ENCODE data around the gene PYCARD. TPM values are rescaled to one million over a fixed set of nuclear protein-coding genes. Genes with fewer than 3 reads are reported as not detected.

The PYCARD gene
- total and polyA plus RNA-seq, 2 experiments from 2014 or later = 53.1 to 54.0 TPM

DNA sequence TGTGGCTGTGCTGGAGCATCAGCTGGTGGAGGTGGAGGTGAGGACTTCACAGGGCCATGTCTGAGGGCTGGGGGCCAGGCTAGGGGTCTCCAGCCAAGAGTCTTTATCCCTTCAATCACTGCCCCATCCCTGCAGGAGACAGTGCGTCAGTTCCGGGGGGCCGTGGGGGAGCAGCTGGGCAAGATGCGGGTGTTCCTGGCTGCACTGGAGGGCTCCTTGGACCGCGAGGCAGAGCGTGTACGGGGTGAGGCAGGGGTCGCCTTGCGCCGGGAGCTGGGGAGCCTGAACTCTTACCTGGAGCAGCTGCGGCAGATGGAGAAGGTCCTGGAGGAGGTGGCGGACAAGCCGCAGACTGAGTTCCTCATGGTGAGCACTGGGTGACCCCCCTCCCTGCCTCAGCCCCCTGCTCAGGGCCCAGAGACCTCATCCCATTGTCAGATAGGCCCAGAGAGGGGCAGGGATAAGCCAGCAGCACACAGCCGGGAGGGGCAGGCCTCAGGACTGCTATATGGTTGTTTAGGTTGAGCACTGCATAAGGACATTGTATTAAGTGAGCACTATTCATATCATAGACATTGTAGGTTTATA, 16.7 kb upstream of the PYCARD start:
- Histone ChIP-seq H2AFZ (no peak overlapping the region), H3K27ac (ENCODE audit: low read depth) (no peak overlapping the region), H3K79me2 (replicated peaks; ENCODE audit: insufficient read depth) (no peaks in the 10 kb centered on the region), H3K4me2 (no peak overlapping the region), H3K4me3 (no peak overlapping the region), H3K27me3 (ENCODE audit: insufficient read depth) (peaks cover 31% of the 10 kb centered on the region), H3K4me1 (ENCODE audit: insufficient read depth) (peaks cover 11% of the 10 kb centered on the region), H4K20me1 (replicated peaks; ENCODE audit: insufficient read depth) (no peaks in the 10 kb centered on the region), H3K9me2 (ENCODE audit: insufficient read depth) (no peaks in the 10 kb centered on the region), H3F3A (replicated peaks; ENCODE audit: low read depth) (no peaks in the 10 kb centered on the region), H3K36me3 (ENCODE audit: insufficient read depth) (no peaks in the 10 kb centered on the region)
- no peaks in the 10 kb centered on the region for H3K36me3 Mint-ChIP-seq (ENCODE audit: low read depth)
- DNase-seq (ENCODE audit: low spot score) (no peak), ATAC-seq (no peak)
- H3K9me3 Mint-ChIP-seq = no peaks in the 10 kb centered on the region; the same call in 1 of the 3 replicates
- H3K4me1 Mint-ChIP-seq = peaks cover 17% of the 10 kb centered on the region; the same call in 2 of the 3 replicates
- TF ChIP-seq EZH2 (IDR thresholded peaks at IDR 0.05; ENCODE audit: low read depth, unreplicated experiment) (no peak), NANOG (IDR thresholded peaks at IDR 0.05; ENCODE audit: borderline replicate concordance) (no peak), ZNF331 (CRISPR knock-in tag; IDR thresholded peaks at IDR 0.05; ENCODE audit: low read depth) (no peak), POLR2AphosphoS5 (IDR thresholded peaks at IDR 0.05; ENCODE audit: low read depth) (no peak), CREB1 (CRISPR knock-in tag; IDR thresholded peaks at IDR 0.05; ENCODE audit: low read depth) (no peak), JUNB (IDR thresholded peaks at IDR 0.05; ENCODE audit: unreplicated experiment) (no peak), ZNF114 (CRISPR knock-in tag; IDR thresholded peaks at IDR 0.05) (no peak), EZH2phosphoT487 (IDR thresholded peaks at IDR 0.05; ENCODE audit: unreplicated experiment) (no peak), STAT1 (IDR thresholded peaks at IDR 0.05; ENCODE audit: unreplicated experiment) (no peak)
- TF ChIP-seq, protein P1, sequence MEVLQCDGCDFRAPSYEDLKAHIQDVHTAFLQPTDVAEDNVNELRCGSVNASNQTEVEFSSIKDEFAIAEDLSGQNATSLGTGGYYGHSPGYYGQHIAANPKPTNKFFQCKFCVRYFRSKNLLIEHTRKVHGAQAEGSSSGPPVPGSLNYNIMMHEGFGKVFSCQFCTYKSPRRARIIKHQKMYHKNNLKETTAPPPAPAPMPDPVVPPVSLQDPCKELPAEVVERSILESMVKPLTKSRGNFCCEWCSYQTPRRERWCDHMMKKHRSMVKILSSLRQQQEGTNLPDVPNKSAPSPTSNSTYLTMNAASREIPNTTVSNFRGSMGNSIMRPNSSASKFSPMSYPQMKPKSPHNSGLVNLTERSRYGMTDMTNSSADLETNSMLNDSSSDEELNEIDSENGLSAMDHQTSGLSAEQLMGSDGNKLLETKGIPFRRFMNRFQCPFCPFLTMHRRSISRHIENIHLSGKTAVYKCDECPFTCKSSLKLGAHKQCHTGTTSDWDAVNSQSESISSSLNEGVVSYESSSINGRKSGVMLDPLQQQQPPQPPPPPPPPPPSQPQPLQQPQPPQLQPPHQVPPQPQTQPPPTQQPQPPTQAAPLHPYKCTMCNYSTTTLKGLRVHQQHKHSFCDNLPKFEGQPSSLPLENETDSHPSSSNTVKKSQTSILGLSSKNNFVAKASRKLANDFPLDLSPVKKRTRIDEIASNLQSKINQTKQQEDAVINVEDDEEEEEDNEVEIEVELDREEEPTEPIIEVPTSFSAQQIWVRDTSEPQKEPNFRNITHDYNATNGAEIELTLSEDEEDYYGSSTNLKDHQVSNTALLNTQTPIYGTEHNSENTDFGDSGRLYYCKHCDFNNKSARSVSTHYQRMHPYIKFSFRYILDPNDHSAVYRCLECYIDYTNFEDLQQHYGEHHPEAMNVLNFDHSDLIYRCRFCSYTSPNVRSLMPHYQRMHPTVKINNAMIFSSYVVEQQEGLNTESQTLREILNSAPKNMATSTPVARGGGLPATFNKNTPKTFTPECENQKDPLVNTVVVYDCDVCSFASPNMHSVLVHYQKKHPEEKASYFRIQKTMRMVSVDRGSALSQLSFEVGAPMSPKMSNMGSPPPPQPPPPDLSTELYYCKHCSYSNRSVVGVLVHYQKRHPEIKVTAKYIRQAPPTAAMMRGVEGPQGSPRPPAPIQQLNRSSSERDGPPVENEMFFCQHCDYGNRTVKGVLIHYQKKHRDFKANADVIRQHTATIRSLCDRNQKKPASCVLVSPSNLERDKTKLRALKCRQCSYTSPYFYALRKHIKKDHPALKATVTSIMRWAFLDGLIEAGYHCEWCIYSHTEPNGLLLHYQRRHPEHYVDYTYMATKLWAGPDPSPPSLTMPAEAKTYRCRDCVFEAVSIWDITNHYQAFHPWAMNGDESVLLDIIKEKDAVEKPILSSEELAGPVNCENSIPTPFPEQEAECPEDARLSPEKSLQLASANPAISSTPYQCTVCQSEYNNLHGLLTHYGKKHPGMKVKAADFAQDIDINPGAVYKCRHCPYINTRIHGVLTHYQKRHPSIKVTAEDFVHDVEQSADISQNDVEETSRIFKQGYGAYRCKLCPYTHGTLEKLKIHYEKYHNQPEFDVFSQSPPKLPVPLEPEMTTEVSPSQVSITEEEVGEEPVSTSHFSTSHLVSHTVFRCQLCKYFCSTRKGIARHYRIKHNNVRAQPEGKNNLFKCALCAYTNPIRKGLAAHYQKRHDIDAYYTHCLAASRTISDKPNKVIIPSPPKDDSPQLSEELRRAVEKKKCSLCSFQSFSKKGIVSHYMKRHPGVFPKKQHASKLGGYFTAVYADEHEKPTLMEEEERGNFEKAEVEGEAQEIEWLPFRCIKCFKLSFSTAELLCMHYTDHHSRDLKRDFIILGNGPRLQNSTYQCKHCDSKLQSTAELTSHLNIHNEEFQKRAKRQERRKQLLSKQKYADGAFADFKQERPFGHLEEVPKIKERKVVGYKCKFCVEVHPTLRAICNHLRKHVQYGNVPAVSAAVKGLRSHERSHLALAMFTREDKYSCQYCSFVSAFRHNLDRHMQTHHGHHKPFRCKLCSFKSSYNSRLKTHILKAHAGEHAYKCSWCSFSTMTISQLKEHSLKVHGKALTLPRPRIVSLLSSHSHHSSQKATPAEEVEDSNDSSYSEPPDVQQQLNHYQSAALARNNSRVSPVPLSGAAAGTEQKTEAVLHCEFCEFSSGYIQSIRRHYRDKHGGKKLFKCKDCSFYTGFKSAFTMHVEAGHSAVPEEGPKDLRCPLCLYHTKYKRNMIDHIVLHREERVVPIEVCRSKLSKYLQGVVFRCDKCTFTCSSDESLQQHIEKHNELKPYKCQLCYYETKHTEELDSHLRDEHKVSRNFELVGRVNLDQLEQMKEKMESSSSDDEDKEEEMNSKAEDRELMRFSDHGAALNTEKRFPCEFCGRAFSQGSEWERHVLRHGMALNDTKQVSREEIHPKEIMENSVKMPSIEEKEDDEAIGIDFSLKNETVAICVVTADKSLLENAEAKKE (CRISPR knock-in tag; IDR thresholded peaks at IDR 0.05) = no peak
- TF ChIP-seq, protein P2, sequence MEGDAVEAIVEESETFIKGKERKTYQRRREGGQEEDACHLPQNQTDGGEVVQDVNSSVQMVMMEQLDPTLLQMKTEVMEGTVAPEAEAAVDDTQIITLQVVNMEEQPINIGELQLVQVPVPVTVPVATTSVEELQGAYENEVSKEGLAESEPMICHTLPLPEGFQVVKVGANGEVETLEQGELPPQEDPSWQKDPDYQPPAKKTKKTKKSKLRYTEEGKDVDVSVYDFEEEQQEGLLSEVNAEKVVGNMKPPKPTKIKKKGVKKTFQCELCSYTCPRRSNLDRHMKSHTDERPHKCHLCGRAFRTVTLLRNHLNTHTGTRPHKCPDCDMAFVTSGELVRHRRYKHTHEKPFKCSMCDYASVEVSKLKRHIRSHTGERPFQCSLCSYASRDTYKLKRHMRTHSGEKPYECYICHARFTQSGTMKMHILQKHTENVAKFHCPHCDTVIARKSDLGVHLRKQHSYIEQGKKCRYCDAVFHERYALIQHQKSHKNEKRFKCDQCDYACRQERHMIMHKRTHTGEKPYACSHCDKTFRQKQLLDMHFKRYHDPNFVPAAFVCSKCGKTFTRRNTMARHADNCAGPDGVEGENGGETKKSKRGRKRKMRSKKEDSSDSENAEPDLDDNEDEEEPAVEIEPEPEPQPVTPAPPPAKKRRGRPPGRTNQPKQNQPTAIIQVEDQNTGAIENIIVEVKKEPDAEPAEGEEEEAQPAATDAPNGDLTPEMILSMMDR (conservative IDR thresholded peaks at IDR 0.05; ENCODE audit: low read depth in 2 of 2) = no peak
- TF ChIP-seq, protein P3, sequence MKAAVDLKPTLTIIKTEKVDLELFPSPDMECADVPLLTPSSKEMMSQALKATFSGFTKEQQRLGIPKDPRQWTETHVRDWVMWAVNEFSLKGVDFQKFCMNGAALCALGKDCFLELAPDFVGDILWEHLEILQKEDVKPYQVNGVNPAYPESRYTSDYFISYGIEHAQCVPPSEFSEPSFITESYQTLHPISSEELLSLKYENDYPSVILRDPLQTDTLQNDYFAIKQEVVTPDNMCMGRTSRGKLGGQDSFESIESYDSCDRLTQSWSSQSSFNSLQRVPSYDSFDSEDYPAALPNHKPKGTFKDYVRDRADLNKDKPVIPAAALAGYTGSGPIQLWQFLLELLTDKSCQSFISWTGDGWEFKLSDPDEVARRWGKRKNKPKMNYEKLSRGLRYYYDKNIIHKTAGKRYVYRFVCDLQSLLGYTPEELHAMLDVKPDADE (IDR thresholded peaks at IDR 0.05) = no peak
- H3K27me3 Mint-ChIP-seq (ENCODE audit: insufficient read depth, low read depth, poor library complexity) = peaks cover 41% of the 10 kb centered on the region
- H3K27ac Mint-ChIP-seq = no peak overlapping the region
- H3K4me3 Mint-ChIP-seq = no peak overlapping the region

Data from GM23338 (cell line).